Stimulated activated CD4-positive, alpha-beta T cell treated with anti-CD3 and anti-CD28 coated beads, TNF-alpha, amount 100 ng/mL, for 48 hours (primary cell): ENCODE results near the gene NHS.

Source experiments
- DNase-seq, 3 donors: peaks; one replicate each; pipeline ENCODE4 v3.0.0-alpha.2; 2020; ENCODE audit warnings: low read depth in 3 of 3

Gene NHS

GRCh38 chrX:17374619-17375366 lies at the start of gene NHS:
Gene NHS (plus strand): TSS chrX:17375200. CDS start chrX:17375758, 558 bp downstream.
- DNase-seq: no peak

GRCh38 chrX:17328837-17329236 lies 46.2 kb upstream of the NHS start:
- no peak for DNase-seq

GRCh38 chrX:17336377-17336776 lies 38.6 kb upstream of the NHS start:
- no peak for DNase-seq

GRCh38 chrX:17355976-17356375 lies 19.0 kb upstream of the NHS start:
- no peak for DNase-seq

GRCh38 chrX:17359500-17359899 lies 15.5 kb upstream of the NHS start:
- DNase-seq: no peak

- no peak for DNase-seq
Observed at GRCh38 chrX:17361620-17362019, 13.4 kb upstream of the NHS start.

- no peak for DNase-seq
Observed at GRCh38 chrX:17368002-17368401, 7.0 kb upstream of the NHS start.

- DNase-seq: no peak
Observed at GRCh38 chrX:17369309-17369708, 5.7 kb upstream of the NHS start.

GRCh38 chrX:17370191-17370590 lies 4.8 kb upstream of the NHS start:
- DNase-seq: no peak

- no peak for DNase-seq
Observed at GRCh38 chrX:17372052-17372451, 2.9 kb upstream of the NHS start.

GRCh38 chrX:17373337-17373736 lies 1.7 kb upstream of the NHS start:
- no peak for DNase-seq

GRCh38 chrX:17375367-17375636 lies 302 bp downstream of the NHS start:
- DNase-seq: no peak

GRCh38 chrX:17375637-17376430 lies 834 bp downstream of the NHS start:
- no peak for DNase-seq

- DNase-seq: no peak
Observed at GRCh38 chrX:17376431-17377077, 1.6 kb downstream of the NHS start.

- no peak for DNase-seq
Observed at GRCh38 chrX:17377091-17377717, 2.2 kb downstream of the NHS start.

- no peak for DNase-seq
Observed at GRCh38 chrX:17377795-17378194, 2.8 kb downstream of the NHS start.

GRCh38 chrX:17380221-17380620 lies 5.2 kb downstream of the NHS start:
- no peak for DNase-seq

- no peak for DNase-seq
Observed at GRCh38 chrX:17390419-17390850, 15.4 kb downstream of the NHS start.

GRCh38 chrX:17395154-17395553 lies 20.2 kb downstream of the NHS start:
- DNase-seq: no peak

GRCh38 chrX:17397074-17397473 lies 22.1 kb downstream of the NHS start:
- no peak for DNase-seq

- no peak for DNase-seq
Observed at GRCh38 chrX:17403189-17403691, 28.2 kb downstream of the NHS start.

- DNase-seq: no peak
Observed at GRCh38 chrX:17403972-17404371, 29.0 kb downstream of the NHS start.
